ENCODE results near the gene NOP56. TPM values are rescaled to one million over a fixed set of nuclear protein-coding genes. Genes with fewer than 3 reads are reported as not detected.
"Not testable (repeated sequence)": the region's sequence is repeated elsewhere in the genome, so short reads cannot be mapped to it uniquely, and the experiment has no call there.

The NOP56 gene
- total and polyA plus RNA-seq, 4 donors: 120 to 261 (median 214) TPM

DNA sequence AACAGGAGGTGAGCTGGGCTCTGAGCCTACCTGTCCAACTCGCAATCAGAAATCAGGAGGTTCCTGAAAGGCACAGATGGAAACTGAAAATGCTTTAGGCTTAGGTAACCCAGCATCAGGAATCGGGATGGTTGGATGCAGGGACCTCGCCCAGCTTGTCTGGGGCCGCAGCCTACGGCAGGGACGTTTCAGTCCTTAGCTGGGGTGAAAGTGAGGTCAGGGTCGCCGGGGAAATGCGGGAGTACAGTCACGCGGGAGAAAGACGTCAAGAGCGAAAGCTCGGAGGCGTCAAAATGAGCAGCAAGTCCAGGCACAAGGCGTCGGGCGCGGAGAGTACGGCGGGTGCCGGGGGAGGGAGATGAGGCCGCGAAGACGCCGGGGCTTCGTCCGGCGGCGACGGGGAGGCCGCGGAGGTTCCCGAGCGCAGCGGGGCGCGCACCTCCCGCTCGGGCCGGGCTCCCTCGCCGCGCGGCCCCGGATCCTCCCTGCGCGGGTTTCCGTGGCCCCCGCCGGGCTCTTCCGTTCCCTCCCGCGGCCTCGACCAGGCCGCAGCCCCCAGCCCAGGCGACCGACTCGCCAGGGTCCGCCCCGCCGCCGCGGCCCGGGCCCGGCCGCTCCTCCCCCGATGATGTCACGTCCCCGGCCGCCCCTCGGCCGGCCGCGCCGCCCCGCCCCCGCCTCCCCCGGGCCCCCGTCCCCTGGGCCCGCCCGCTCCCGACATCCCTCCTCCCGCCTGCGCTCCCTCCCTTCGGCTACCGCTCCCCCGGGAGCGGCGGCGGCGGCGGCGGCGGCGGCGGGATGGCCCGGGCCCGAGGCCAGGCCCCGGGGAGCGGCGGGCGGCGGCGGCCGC, 39.8 kb downstream of the NOP56 start, which contains the start of gene EBF4:
Gene EBF4 (plus strand): TSS at position 745 of the 850 bp plus-strand sequence. CDS start 866 bp downstream, outside the sequence.
- Histone ChIP-seq H3K4me1 (ENCODE audit: control insufficient read depth, insufficient read depth, low read length) (peaks cover 41% of the 10 kb centered on the region), H3K27ac (ENCODE audit: low read depth, low read length) (peak within 1 kb of the TSS; percentile 35), H3K9me3 (ENCODE audit: control insufficient read depth, insufficient read depth, low read length) (no peaks in the 10 kb centered on the region), H3K27me3 (ENCODE audit: control insufficient read depth, insufficient read depth, low read length) (peaks cover 11% of the 10 kb centered on the region), H3K4me3 (ENCODE audit: low read depth, low read length) (peak within 1 kb of the TSS; percentile 32), H3K36me3 (ENCODE audit: control insufficient read depth, insufficient read depth, low read length) (peaks cover 2% of the 10 kb centered on the region)
- peak in 2 of 6 donors; percentile 77 to 83 for DNase-seq (ENCODE audit: low read depth in 4 of 6, low spot score in 6 of 6)
- 1% methylated on average over 99 of the region's 106 CpGs for WGBS (ENCODE audit: insufficient coverage)

GRCh38 chr20:2692886-2693285, 40.5 kb downstream of the NOP56 start:
- no peak overlapping the region for H3K27ac ChIP-seq (ENCODE audit: low read depth, low read length)
- peak in 1 of 6 donors; percentile 46 for DNase-seq (ENCODE audit: low read depth in 4 of 6, low spot score in 6 of 6)
- H3K36me3 ChIP-seq (ENCODE audit: control insufficient read depth, insufficient read depth, low read length): peaks cover 2% of the 10 kb centered on the region
- under 1% methylated on average over 42 of the region's 64 CpGs for WGBS (ENCODE audit: insufficient coverage)
- peaks cover 45% of the 10 kb centered on the region for H3K4me1 ChIP-seq (ENCODE audit: control insufficient read depth, insufficient read depth, low read length)
- H3K4me3 ChIP-seq (ENCODE audit: low read depth, low read length): no peak overlapping the region
- no peaks in the 10 kb centered on the region for H3K9me3 ChIP-seq (ENCODE audit: control insufficient read depth, insufficient read depth, low read length)
- peaks cover 10% of the 10 kb centered on the region for H3K27me3 ChIP-seq (ENCODE audit: control insufficient read depth, insufficient read depth, low read length)

- Histone ChIP-seq H3K27ac (ENCODE audit: low read depth, low read length) (no peak overlapping the region), H3K27me3 (ENCODE audit: control insufficient read depth, insufficient read depth, low read length) (peaks cover 7% of the 10 kb centered on the region), H3K36me3 (ENCODE audit: control insufficient read depth, insufficient read depth, low read length) (peaks cover 6% of the 10 kb centered on the region), H3K9me3 (ENCODE audit: control insufficient read depth, insufficient read depth, low read length) (no peaks in the 10 kb centered on the region), H3K4me1 (ENCODE audit: control insufficient read depth, insufficient read depth, low read length) (peaks cover 45% of the 10 kb centered on the region), H3K4me3 (ENCODE audit: low read depth, low read length) (no peak overlapping the region)
- peak in 2 of 6 donors; percentile 67 to 80 for DNase-seq (ENCODE audit: low read depth in 4 of 6, low spot score in 6 of 6)
- 1% methylated on average over 88 of the region's 89 CpGs for WGBS (ENCODE audit: insufficient coverage)
These were observed 41.0 kb downstream of the NOP56 start for GRCh38 chr20:2693286-2694007.

DNA sequence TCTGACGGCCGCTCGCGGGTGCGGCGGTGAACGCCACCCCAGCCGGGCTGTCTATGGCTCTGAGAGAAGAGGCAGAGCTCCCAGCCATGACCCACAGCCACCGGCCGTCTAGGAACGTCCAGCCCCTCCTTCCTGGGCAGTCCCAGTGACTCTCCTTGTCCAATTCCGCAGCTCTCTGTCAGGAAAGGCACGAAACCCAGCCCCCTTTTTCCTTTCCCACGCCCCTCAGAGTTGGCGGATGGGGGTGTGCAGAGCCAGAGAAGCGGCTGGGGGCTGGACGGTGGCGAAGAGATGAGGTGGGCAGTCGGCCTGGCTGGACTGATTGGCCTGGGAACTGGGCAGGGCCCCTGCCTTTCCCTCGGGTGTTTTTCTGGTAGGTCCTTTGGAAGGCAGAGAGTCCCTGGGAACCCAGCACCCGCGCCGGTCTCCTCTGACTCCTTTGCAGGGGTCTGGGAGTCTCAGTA, 41.6 kb downstream of the NOP56 start:
- peaks cover 51% of the 10 kb centered on the region for H3K4me1 ChIP-seq (ENCODE audit: control insufficient read depth, insufficient read depth, low read length)
- WGBS (ENCODE audit: insufficient coverage): 9% methylated on average over 16 of the region's 23 CpGs
- peaks cover 7% of the 10 kb centered on the region for H3K27me3 ChIP-seq (ENCODE audit: control insufficient read depth, insufficient read depth, low read length)
- H3K27ac ChIP-seq (ENCODE audit: low read depth, low read length): no peak overlapping the region
- H3K9me3 ChIP-seq (ENCODE audit: control insufficient read depth, insufficient read depth, low read length): no peaks in the 10 kb centered on the region
- peak overlapping the region; percentile 12 for H3K4me3 ChIP-seq (ENCODE audit: low read depth, low read length)
- DNase-seq (ENCODE audit: low read depth in 4 of 6, low spot score in 6 of 6): peak in 2 of 6 donors; percentile 14 to 35
- peaks cover 7% of the 10 kb centered on the region for H3K36me3 ChIP-seq (ENCODE audit: control insufficient read depth, insufficient read depth, low read length)

- H3K27ac ChIP-seq (ENCODE audit: low read depth, low read length): no peak overlapping the region
- H3K4me3 ChIP-seq (ENCODE audit: low read depth, low read length): no peak overlapping the region
- H3K27me3 ChIP-seq (ENCODE audit: control insufficient read depth, insufficient read depth, low read length): peaks cover 7% of the 10 kb centered on the region
- no peaks in the 10 kb centered on the region for H3K9me3 ChIP-seq (ENCODE audit: control insufficient read depth, insufficient read depth, low read length)
- H3K36me3 ChIP-seq (ENCODE audit: control insufficient read depth, insufficient read depth, low read length): peaks cover 7% of the 10 kb centered on the region
- peaks cover 53% of the 10 kb centered on the region for H3K4me1 ChIP-seq (ENCODE audit: control insufficient read depth, insufficient read depth, low read length)
- peak in 1 of 6 donors; percentile 32 for DNase-seq (ENCODE audit: low read depth in 4 of 6, low spot score in 6 of 6)
- 24% methylated on average over 10 of the region's 13 CpGs for WGBS (ENCODE audit: insufficient coverage)
These were observed 42.1 kb downstream of the NOP56 start for GRCh38 chr20:2694519-2694918.

- DNase-seq (ENCODE audit: low read depth in 4 of 6, low spot score in 6 of 6): no peak
- H3K36me3 ChIP-seq (ENCODE audit: control insufficient read depth, insufficient read depth, low read length): peaks cover 5% of the 10 kb centered on the region
- no peaks in the 10 kb centered on the region for H3K9me3 ChIP-seq (ENCODE audit: control insufficient read depth, insufficient read depth, low read length)
- H3K27ac ChIP-seq (ENCODE audit: low read depth, low read length): no peak overlapping the region
- H3K27me3 ChIP-seq (ENCODE audit: control insufficient read depth, insufficient read depth, low read length): peaks cover 7% of the 10 kb centered on the region
- H3K4me3 ChIP-seq (ENCODE audit: low read depth, low read length): no peak overlapping the region
- H3K4me1 ChIP-seq (ENCODE audit: control insufficient read depth, insufficient read depth, low read length): peaks cover 59% of the 10 kb centered on the region
- WGBS (ENCODE audit: insufficient coverage): 69% methylated on average over 13 of the region's 13 CpGs
These were observed 43.0 kb downstream of the NOP56 start for GRCh38 chr20:2695206-2695983.

- not testable (repeated sequence) for H3K9me3 ChIP-seq (ENCODE audit: control insufficient read depth, insufficient read depth, low read length); H3K36me3 ChIP-seq (ENCODE audit: control insufficient read depth, insufficient read depth, low read length); H3K27me3 ChIP-seq (ENCODE audit: control insufficient read depth, insufficient read depth, low read length); H3K27ac ChIP-seq (ENCODE audit: low read depth, low read length); DNase-seq (ENCODE audit: low read depth in 4 of 6, low spot score in 6 of 6); H3K4me3 ChIP-seq (ENCODE audit: low read depth, low read length)
- WGBS (ENCODE audit: insufficient coverage): 95% methylated on average over 6 of the region's 12 CpGs
- peaks cover 66% of the 10 kb centered on the region for H3K4me1 ChIP-seq (ENCODE audit: control insufficient read depth, insufficient read depth, low read length)
These were observed 43.6 kb downstream of the NOP56 start for GRCh38 chr20:2695984-2696525.

DNA sequence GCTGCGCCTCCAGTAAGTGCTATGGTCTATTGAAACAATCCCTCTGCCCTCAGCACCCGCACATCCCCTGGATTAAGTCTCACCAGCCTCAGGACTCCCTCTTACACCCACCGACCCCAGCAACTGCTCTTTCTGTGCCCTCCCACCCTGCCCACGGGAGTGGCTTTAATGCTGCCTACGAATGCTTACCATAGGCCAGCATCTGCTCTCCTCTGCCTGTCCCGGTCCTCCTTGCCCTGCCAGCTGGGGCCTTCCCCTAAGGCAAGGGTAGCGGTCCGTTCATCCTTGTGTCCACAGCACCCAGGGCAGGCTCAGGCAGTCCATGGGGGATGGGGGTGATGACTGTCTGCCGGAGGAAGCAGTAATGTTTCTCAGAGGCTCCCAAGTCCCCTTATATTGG, 44.2 kb downstream of the NOP56 start:
- 80% methylated on average over 7 of the region's 9 CpGs for WGBS (ENCODE audit: insufficient coverage)
- no peak for DNase-seq (ENCODE audit: low read depth in 4 of 6, low spot score in 6 of 6)
- Histone ChIP-seq H3K4me1 (ENCODE audit: control insufficient read depth, insufficient read depth, low read length) (peaks cover 67% of the 10 kb centered on the region), H3K27ac (ENCODE audit: low read depth, low read length) (no peak overlapping the region), H3K4me3 (ENCODE audit: low read depth, low read length) (no peak overlapping the region), H3K27me3 (ENCODE audit: control insufficient read depth, insufficient read depth, low read length) (peaks cover 7% of the 10 kb centered on the region), H3K36me3 (ENCODE audit: control insufficient read depth, insufficient read depth, low read length) (peaks cover 5% of the 10 kb centered on the region), H3K9me3 (ENCODE audit: control insufficient read depth, insufficient read depth, low read length) (no peaks in the 10 kb centered on the region)

GRCh38 chr20:2697768-2698167, 45.3 kb downstream of the NOP56 start:
- Histone ChIP-seq H3K4me3 (ENCODE audit: low read depth, low read length) (no peak overlapping the region), H3K27ac (ENCODE audit: low read depth, low read length) (no peak overlapping the region), H3K9me3 (ENCODE audit: control insufficient read depth, insufficient read depth, low read length) (no peaks in the 10 kb centered on the region), H3K36me3 (ENCODE audit: control insufficient read depth, insufficient read depth, low read length) (peaks cover 5% of the 10 kb centered on the region), H3K27me3 (ENCODE audit: control insufficient read depth, insufficient read depth, low read length) (peaks cover 7% of the 10 kb centered on the region), H3K4me1 (ENCODE audit: control insufficient read depth, insufficient read depth, low read length) (peaks cover 66% of the 10 kb centered on the region)
- WGBS (ENCODE audit: insufficient coverage): 0% methylated on average over 1 of the region's 3 CpGs
- DNase-seq (ENCODE audit: low read depth in 4 of 6, low spot score in 6 of 6): no peak
